Loucy (cell line): ENCODE data around the gene JAM3.
"Not testable (repeated sequence)": the region's sequence is repeated elsewhere in the genome, so short reads cannot be mapped to it uniquely, and the experiment has no call there.

Experiments used
- H2AFZ ChIP-seq: fragments of 200-600 bp; sonication (generic); 2 replicates; pipeline ENCODE4 v1.6.0; 2016; ENCODE audit warnings: antibody characterized with exemption, mild to moderate bottlenecking, low read length, moderate library complexity
- H3F3A ChIP-seq: fragments of 200-600 bp; 2 replicates; pipeline ENCODE4 v1.6.0; 2016; ENCODE audit warnings: antibody characterized with exemption, low read depth, mild to moderate bottlenecking
- H3K27me3 ChIP-seq: fragments of 200-600 bp; sonication (generic); 2 replicates; pipeline ENCODE4 v1.6.1; 2014; ENCODE audit warnings: low read length, mild to moderate bottlenecking; ENCODE audit not compliant: insufficient read depth, poor library complexity, severe bottlenecking
- H3K36me3 ChIP-seq: fragments of 200-600 bp; sonication (generic); 2 replicates; pipeline ENCODE4 v1.6.1; 2016; ENCODE audit warnings: low read length; ENCODE audit not compliant: insufficient read depth
- H3K4me1 ChIP-seq: fragments of 200-600 bp; sonication (generic); 2 replicates; pipeline ENCODE4 v1.5.1; 2014; ENCODE audit warnings: low read length, mild to moderate bottlenecking; ENCODE audit not compliant: insufficient read depth, poor library complexity, severe bottlenecking
- H3K4me2 ChIP-seq: fragments of 200-600 bp; sonication (generic); 2 replicates; pipeline ENCODE4 v1.6.0; 2014; ENCODE audit warnings: antibody characterized with exemption, low read length, low read depth, mild to moderate bottlenecking; ENCODE audit not compliant: poor library complexity, severe bottlenecking
- H3K4me3 ChIP-seq: fragments of 200-600 bp; sonication (generic); 2 replicates; pipeline ENCODE4 v1.5.1; 2014; ENCODE audit warnings: low read length, mild to moderate bottlenecking, mixed read lengths; ENCODE audit not compliant: poor library complexity, severe bottlenecking
- H3K79me2 ChIP-seq: fragments of 200-600 bp; sonication (generic); 2 replicates; pipeline ENCODE4 v1.6.1; 2014; ENCODE audit warnings: low read length; ENCODE audit not compliant: insufficient read depth
- H3K9ac ChIP-seq: fragments of 200-600 bp; sonication (generic); 2 replicates; pipeline ENCODE4 v1.6.0; 2014; ENCODE audit warnings: mild to moderate bottlenecking, low read depth, low read length, moderate library complexity; ENCODE audit not compliant: poor library complexity, severe bottlenecking
- H3K9me2 ChIP-seq: fragments of 200-600 bp; sonication (generic); replicated peaks from 2 replicates; pipeline ENCODE4 v1.6.1; 2016; ENCODE audit warnings: low read depth, low read length, mixed read lengths
- H3K9me3 ChIP-seq: fragments of 200-600 bp; sonication (generic); 2 replicates; pipeline ENCODE4 v1.6.1; 2014; ENCODE audit warnings: mild to moderate bottlenecking, antibody characterized with exemption, low read length, low read depth; ENCODE audit not compliant: insufficient read depth
- H4K20me1 ChIP-seq: fragments of 200-600 bp; sonication (generic); 2 replicates; pipeline ENCODE4 v1.6.0; 2014; ENCODE audit warnings: antibody characterized with exemption, low read length, mild to moderate bottlenecking; ENCODE audit not compliant: insufficient read depth, poor library complexity, severe bottlenecking
- CTCF ChIP-seq: fragments of 200-600 bp; sonication (generic); conservative IDR thresholded peaks from 2 replicates; pipeline ENCODE4 v1.5.1; 2014; ENCODE audit warnings: mild to moderate bottlenecking, antibody characterized with exemption, low read length
- EZH2phosphoT487 ChIP-seq: fragments of 200-600 bp; IDR thresholded peaks from 2 replicates; pipeline ENCODE4 v1.6.1; 2018; ENCODE audit warnings: antibody characterized with exemption, mild to moderate bottlenecking, moderate library complexity, borderline replicate concordance

JAM3 gene

GRCh38 chr11:134110252-134110815, 41.5 kb downstream of the JAM3 start:
- Histone ChIP-seq H3K79me2 (no peaks in the 10 kb centered on the region), H4K20me1 (no peaks in the 10 kb centered on the region), H3K4me2 (no peak overlapping the region), H2AFZ (no peak overlapping the region), H3K9me2 (no peaks in the 10 kb centered on the region), H3K4me1 (no peaks in the 10 kb centered on the region), H3F3A (no peaks in the 10 kb centered on the region), H3K4me3 (no peak overlapping the region), H3K9me3 (no peaks in the 10 kb centered on the region; the same call in 1 of the 2 replicates), H3K9ac (no peak overlapping the region), H3K27me3 (no peaks in the 10 kb centered on the region), H3K36me3 (no peaks in the 10 kb centered on the region)
- TF ChIP-seq CTCF = no peak
- no peak for TF ChIP-seq EZH2phosphoT487

GRCh38 chr11:134113787-134114186, 44.9 kb downstream of the JAM3 start:
- not testable (repeated sequence) for H4K20me1 ChIP-seq, H3K9me2 ChIP-seq, H3K79me2 ChIP-seq, H3K36me3 ChIP-seq, H3K4me2 ChIP-seq, H3K4me1 ChIP-seq, H2AFZ ChIP-seq, H3K9me3 ChIP-seq, H3K4me3 ChIP-seq, H3F3A ChIP-seq, H3K27me3 ChIP-seq, H3K9ac ChIP-seq

GRCh38 chr11:134116210-134116609, 47.3 kb downstream of the JAM3 start:
- Histone ChIP-seq H3K4me3 (no peak overlapping the region), H3K4me2 (no peak overlapping the region), H3K9ac (no peak overlapping the region), H4K20me1 (no peaks in the 10 kb centered on the region), H2AFZ (no peak overlapping the region), H3F3A (no peaks in the 10 kb centered on the region), H3K79me2 (no peaks in the 10 kb centered on the region), H3K27me3 (no peaks in the 10 kb centered on the region), H3K36me3 (no peaks in the 10 kb centered on the region), H3K9me3 (no peaks in the 10 kb centered on the region), H3K4me1 (peaks cover 4% of the 10 kb centered on the region), H3K9me2 (no peaks in the 10 kb centered on the region)
- TF ChIP-seq CTCF = no peak
- TF ChIP-seq EZH2phosphoT487 = no peak

- Histone ChIP-seq H3K9me2 (no peaks in the 10 kb centered on the region), H3K4me3 (no peak overlapping the region), H3F3A (no peaks in the 10 kb centered on the region), H2AFZ (no peak overlapping the region), H3K36me3 (no peaks in the 10 kb centered on the region), H3K9ac (no peak overlapping the region), H3K4me1 (peaks cover 4% of the 10 kb centered on the region), H4K20me1 (no peaks in the 10 kb centered on the region), H3K79me2 (no peaks in the 10 kb centered on the region), H3K4me2 (no peak overlapping the region), H3K9me3 (no peaks in the 10 kb centered on the region), H3K27me3 (no peaks in the 10 kb centered on the region)
- TF ChIP-seq EZH2phosphoT487 (no peak), CTCF (no peak)
Measured at GRCh38 chr11:134118006-134118405, 49.1 kb downstream of the JAM3 start.
